HG03135 (cell line): ENCODE data around the gene SOWAHA.
"Not testable (repeated sequence)": the region's sequence is repeated elsewhere in the genome, so short reads cannot be mapped to it uniquely, and the experiment has no call there.

Source experiments
- ATAC-seq: cut with Tn5 transposase; IDR thresholded peaks from one replicate; pipeline ENCODE4 v1.9.1; 2021; ENCODE audit warnings: mild to moderate bottlenecking, moderate library complexity; ENCODE audit not compliant: unreplicated experiment

SOWAHA gene

GRCh38 chr5:132806804-132807162 lies 6.3 kb upstream of the SOWAHA start:
- ATAC-seq, result not testable (repeated sequence)

- no peak for ATAC-seq
Observed at GRCh38 chr5:132807163-132807838, 5.8 kb upstream of the SOWAHA start.

GRCh38 chr5:132808448-132808847 lies 4.7 kb upstream of the SOWAHA start:
- ATAC-seq, result no peak

- ATAC-seq, result no peak
Observed at GRCh38 chr5:132808866-132809265, 4.2 kb upstream of the SOWAHA start.

- no peak for ATAC-seq
Observed at GRCh38 chr5:132810605-132811004, 2.5 kb upstream of the SOWAHA start.

GRCh38 chr5:132812123-132812765 lies 858 bp upstream of the SOWAHA start:
- no peak for ATAC-seq

GRCh38 chr5:132813599-132814502 lies 749 bp downstream of the SOWAHA start:
- ATAC-seq, result no peak

GRCh38 chr5:132814503-132815294 lies 1.6 kb downstream of the SOWAHA start:
- no peak for ATAC-seq

GRCh38 chr5:132815454-132815853 lies 2.4 kb downstream of the SOWAHA start:
- ATAC-seq, result no peak

- ATAC-seq, result no peak
Observed at GRCh38 chr5:132816083-132816482, 3.0 kb downstream of the SOWAHA start.

GRCh38 chr5:132816554-132816953 lies 3.5 kb downstream of the SOWAHA start:
- no peak for ATAC-seq

- no peak for ATAC-seq
Observed at GRCh38 chr5:132817011-132817410, 3.9 kb downstream of the SOWAHA start.

- ATAC-seq, result no peak
Observed at GRCh38 chr5:132819468-132819867, 6.4 kb downstream of the SOWAHA start.

GRCh38 chr5:132820162-132820754 lies 7.2 kb downstream of the SOWAHA start:
- ATAC-seq, result peak; percentile 71

- no peak for ATAC-seq
Observed at GRCh38 chr5:132821350-132821749, 8.2 kb downstream of the SOWAHA start.

GRCh38 chr5:132821791-132822190 lies 8.7 kb downstream of the SOWAHA start:
- no peak for ATAC-seq

GRCh38 chr5:132822650-132823480 lies 9.8 kb downstream of the SOWAHA start:
- ATAC-seq, result no peak

- ATAC-seq, result no peak
Observed at GRCh38 chr5:132823481-132824050, 10.5 kb downstream of the SOWAHA start.

GRCh38 chr5:132824426-132824825 lies 11.3 kb downstream of the SOWAHA start:
- no peak for ATAC-seq
